ENCODE results near the gene CD74. TPM values are rescaled to one million over a fixed set of nuclear protein-coding genes. Genes with fewer than 3 reads are reported as not detected.

The CD74 gene
- total and polyA plus RNA-seq, 10 of the 15 experiments (the other 5 are each of a cell fraction or from before 2014, with no cell fraction given), result 1,387 to 11,063 (median 3,922) TPM

GRCh38 chr5:150449517-150450339 lies 37.0 kb upstream of the CD74 start, which contains the start of gene RPS14 (continued):
- TF ChIP-seq ETV6 (conservative IDR thresholded peaks at IDR 0.05 in 1 of 2, IDR thresholded peaks at IDR 0.05 in 1 of 2; ENCODE audit: borderline replicate concordance in 1 of 2, low read depth in 1 of 2) (peak; percentile 72 to 73; a peak in 3 of 4 replicates), RUNX3 (IDR thresholded peaks at IDR 0.05; ENCODE audit: low read length) (peak; percentile 78), MEF2A (IDR thresholded peaks at IDR 0.05; ENCODE audit: insufficient read depth, low read depth, low read length) (no peak), CHD1 (IDR thresholded peaks at IDR 0.05; ENCODE audit: low read depth, low read length) (no peak), NR2C1 (IDR thresholded peaks at IDR 0.05) (peak; percentile 100), CBFB (IDR thresholded peaks at IDR 0.05; ENCODE audit: low read depth) (peak; percentile 62; the same call in 1 of the 2 replicates), NRF1 (conservative IDR thresholded peaks at IDR 0.05; ENCODE audit: low read depth, low read length) (no peak), ATF7 (IDR thresholded peaks at IDR 0.05; ENCODE audit: low read depth) (peak; percentile 82), ZNF207 (IDR thresholded peaks at IDR 0.05; ENCODE audit: borderline replicate concordance) (peak; percentile 97), PRDM15 (CRISPR knock-in tag; IDR thresholded peaks at IDR 0.05) (no peak), NFYB (IDR thresholded peaks at IDR 0.05; ENCODE audit: insufficient read depth, low read depth, low read length) (no peak), IRF4 (IDR thresholded peaks at IDR 0.05; ENCODE audit: low read depth, low read length) (0 out of 2 replicates have a peak, but pooled peaks have one; percentile 7), CEBPZ (IDR thresholded peaks at IDR 0.05; ENCODE audit: low read depth, low read length) (no peak), POLR2A (IDR thresholded peaks at IDR 0.05; ENCODE audit: low read depth, low read length) (peak; percentile 99)
- TF ChIP-seq, protein P1, sequence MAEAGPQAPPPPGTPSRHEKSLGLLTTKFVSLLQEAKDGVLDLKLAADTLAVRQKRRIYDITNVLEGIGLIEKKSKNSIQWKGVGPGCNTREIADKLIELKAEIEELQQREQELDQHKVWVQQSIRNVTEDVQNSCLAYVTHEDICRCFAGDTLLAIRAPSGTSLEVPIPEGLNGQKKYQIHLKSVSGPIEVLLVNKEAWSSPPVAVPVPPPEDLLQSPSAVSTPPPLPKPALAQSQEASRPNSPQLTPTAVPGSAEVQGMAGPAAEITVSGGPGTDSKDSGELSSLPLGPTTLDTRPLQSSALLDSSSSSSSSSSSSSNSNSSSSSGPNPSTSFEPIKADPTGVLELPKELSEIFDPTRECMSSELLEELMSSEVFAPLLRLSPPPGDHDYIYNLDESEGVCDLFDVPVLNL (IDR thresholded peaks at IDR 0.05; ENCODE audit: low read depth, low read length), result peak; percentile 69; the same call in 1 of the 2 replicates
- TF ChIP-seq, protein P2, sequence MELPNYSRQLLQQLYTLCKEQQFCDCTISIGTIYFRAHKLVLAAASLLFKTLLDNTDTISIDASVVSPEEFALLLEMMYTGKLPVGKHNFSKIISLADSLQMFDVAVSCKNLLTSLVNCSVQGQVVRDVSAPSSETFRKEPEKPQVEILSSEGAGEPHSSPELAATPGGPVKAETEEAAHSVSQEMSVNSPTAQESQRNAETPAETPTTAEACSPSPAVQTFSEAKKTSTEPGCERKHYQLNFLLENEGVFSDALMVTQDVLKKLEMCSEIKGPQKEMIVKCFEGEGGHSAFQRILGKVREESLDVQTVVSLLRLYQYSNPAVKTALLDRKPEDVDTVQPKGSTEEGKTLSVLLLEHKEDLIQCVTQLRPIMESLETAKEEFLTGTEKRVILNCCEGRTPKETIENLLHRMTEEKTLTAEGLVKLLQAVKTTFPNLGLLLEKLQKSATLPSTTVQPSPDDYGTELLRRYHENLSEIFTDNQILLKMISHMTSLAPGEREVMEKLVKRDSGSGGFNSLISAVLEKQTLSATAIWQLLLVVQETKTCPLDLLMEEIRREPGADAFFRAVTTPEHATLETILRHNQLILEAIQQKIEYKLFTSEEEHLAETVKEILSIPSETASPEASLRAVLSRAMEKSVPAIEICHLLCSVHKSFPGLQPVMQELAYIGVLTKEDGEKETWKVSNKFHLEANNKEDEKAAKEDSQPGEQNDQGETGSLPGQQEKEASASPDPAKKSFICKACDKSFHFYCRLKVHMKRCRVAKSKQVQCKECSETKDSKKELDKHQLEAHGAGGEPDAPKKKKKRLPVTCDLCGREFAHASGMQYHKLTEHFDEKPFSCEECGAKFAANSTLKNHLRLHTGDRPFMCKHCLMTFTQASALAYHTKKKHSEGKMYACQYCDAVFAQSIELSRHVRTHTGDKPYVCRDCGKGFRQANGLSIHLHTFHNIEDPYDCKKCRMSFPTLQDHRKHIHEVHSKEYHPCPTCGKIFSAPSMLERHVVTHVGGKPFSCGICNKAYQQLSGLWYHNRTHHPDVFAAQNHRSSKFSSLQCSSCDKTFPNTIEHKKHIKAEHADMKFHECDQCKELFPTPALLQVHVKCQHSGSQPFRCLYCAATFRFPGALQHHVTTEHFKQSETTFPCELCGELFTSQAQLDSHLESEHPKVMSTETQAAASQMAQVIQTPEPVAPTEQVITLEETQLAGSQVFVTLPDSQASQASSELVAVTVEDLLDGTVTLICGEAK (IDR thresholded peaks at IDR 0.05; ENCODE audit: borderline replicate concordance), result peak; percentile 99

Measured in GM12878 (cell line).